HG03571 (cell line): ENCODE results near the gene RAB17.
A peak's percentile ranks its signal among the peaks of the same experiment; 100 is the strongest.

ENCODE experiments used
- ATAC-seq: cut with Tn5 transposase; IDR thresholded peaks from one replicate; pipeline ENCODE4 v1.9.1; 2021; ENCODE audit not compliant: unreplicated experiment

The RAB17 gene

GRCh38 chr2:237540223-237540775 lies 50.2 kb downstream of the RAB17 start:
- ATAC-seq = no peak

GRCh38 chr2:237539681-237540080 lies 50.9 kb downstream of the RAB17 start:
- ATAC-seq = no peak

- ATAC-seq = no peak
Observed at GRCh38 chr2:237538901-237539300, 51.6 kb downstream of the RAB17 start.

- no peak for ATAC-seq
Observed at GRCh38 chr2:237538001-237538720, 52.4 kb downstream of the RAB17 start.

- no peak for ATAC-seq
Observed at GRCh38 chr2:237536617-237537016, 53.9 kb downstream of the RAB17 start.

- no peak for ATAC-seq
Observed at GRCh38 chr2:237536083-237536415, 54.5 kb downstream of the RAB17 start.

GRCh38 chr2:237535385-237536082 lies 55.0 kb downstream of the RAB17 start:
- ATAC-seq = no peak

- no peak for ATAC-seq
Observed at GRCh38 chr2:237534380-237534779, 56.2 kb downstream of the RAB17 start.

GRCh38 chr2:237533668-237534161 lies 56.8 kb downstream of the RAB17 start:
- ATAC-seq = no peak

- ATAC-seq = no peak
Observed at GRCh38 chr2:237532160-237532559, 58.4 kb downstream of the RAB17 start.

- ATAC-seq = no peak
Observed at GRCh38 chr2:237530472-237531433, 59.8 kb downstream of the RAB17 start.

GRCh38 chr2:237529452-237530402 lies 60.8 kb downstream of the RAB17 start:
- peak; percentile 88 for ATAC-seq

GRCh38 chr2:237527766-237528165 lies 62.8 kb downstream of the RAB17 start:
- no peak for ATAC-seq

- no peak for ATAC-seq
Observed at GRCh38 chr2:237527233-237527632, 63.3 kb downstream of the RAB17 start.

GRCh38 chr2:237525559-237526157 lies 64.9 kb downstream of the RAB17 start:
- ATAC-seq = no peak

GRCh38 chr2:237524631-237525030 lies 65.9 kb downstream of the RAB17 start:
- ATAC-seq = no peak
